ENCODE measurements around the gene MX2.

Gene MX2

DNA sequence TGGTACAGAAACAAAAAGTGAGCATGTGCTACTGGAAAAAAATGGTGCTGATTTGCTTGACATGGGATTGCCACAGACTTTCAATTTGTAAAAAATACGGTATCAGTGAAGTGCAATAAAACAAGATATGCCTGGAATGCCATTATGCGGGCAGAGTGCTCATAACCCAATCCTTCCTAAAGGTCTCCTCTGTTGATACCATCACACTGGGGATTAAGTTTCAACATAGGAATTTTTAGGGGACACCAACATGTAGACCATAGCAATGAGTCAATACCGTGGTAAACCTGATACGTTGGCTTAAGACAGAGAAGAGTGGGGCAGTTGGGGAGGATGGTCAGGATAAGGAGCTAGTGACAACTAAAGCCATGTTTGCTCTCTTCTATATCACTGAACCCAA, 84.8 kb downstream of the MX2 start:
- TF ChIP-seq, protein P1, sequence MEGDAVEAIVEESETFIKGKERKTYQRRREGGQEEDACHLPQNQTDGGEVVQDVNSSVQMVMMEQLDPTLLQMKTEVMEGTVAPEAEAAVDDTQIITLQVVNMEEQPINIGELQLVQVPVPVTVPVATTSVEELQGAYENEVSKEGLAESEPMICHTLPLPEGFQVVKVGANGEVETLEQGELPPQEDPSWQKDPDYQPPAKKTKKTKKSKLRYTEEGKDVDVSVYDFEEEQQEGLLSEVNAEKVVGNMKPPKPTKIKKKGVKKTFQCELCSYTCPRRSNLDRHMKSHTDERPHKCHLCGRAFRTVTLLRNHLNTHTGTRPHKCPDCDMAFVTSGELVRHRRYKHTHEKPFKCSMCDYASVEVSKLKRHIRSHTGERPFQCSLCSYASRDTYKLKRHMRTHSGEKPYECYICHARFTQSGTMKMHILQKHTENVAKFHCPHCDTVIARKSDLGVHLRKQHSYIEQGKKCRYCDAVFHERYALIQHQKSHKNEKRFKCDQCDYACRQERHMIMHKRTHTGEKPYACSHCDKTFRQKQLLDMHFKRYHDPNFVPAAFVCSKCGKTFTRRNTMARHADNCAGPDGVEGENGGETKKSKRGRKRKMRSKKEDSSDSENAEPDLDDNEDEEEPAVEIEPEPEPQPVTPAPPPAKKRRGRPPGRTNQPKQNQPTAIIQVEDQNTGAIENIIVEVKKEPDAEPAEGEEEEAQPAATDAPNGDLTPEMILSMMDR (IDR thresholded peaks at IDR 0.05; ENCODE audit: low read depth, low read length), result no peak
- DNase-seq (ENCODE audit: extremely low read depth, low read depth), result no peak

DNA sequence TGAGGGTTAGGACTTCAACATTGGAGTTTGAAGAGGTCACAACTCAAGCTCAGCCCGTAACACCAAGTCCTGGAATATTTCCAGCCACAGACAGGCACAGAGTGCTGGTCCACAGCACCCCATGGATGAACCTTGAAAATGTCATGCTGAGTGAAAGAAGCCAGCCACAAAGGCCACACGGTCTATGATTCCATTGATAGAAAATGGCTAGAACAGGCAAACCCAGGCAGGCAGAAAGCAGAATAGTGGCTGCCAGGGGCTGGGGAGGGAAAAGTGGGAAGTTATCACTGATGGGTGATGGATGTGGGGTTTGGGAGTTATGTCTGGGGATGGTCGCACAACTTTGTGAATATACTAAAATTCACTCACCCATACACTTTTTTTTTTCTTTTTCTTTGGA, 85.5 kb downstream of the MX2 start:
- DNase-seq (ENCODE audit: extremely low read depth, low read depth), result no peak
- TF ChIP-seq, protein P1 (IDR thresholded peaks at IDR 0.05; ENCODE audit: low read depth, low read length), result no peak

DNA sequence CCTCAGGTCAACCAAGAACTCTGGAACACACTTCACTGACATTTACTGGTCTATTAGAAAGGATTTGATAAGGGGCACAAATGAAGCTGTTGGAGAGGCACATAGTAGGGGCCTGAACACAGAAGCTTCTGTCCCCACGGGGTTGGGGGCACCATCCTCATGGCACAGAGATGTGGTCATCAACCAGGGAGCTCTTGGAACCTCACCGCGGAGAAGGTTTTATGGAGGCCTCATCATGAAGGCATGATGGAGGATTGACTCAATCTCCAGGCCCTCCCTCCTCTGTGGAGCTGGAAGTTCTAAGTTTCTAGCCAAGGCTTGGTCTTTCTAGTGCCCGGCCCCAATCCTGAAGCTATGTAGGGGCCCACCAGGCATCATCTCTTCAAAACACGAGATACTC, 87.8 kb downstream of the MX2 start:
- DNase-seq (ENCODE audit: extremely low read depth, low read depth), result no peak
- TF ChIP-seq, protein P1 (IDR thresholded peaks at IDR 0.05; ENCODE audit: low read depth, low read length), result no peak

DNA sequence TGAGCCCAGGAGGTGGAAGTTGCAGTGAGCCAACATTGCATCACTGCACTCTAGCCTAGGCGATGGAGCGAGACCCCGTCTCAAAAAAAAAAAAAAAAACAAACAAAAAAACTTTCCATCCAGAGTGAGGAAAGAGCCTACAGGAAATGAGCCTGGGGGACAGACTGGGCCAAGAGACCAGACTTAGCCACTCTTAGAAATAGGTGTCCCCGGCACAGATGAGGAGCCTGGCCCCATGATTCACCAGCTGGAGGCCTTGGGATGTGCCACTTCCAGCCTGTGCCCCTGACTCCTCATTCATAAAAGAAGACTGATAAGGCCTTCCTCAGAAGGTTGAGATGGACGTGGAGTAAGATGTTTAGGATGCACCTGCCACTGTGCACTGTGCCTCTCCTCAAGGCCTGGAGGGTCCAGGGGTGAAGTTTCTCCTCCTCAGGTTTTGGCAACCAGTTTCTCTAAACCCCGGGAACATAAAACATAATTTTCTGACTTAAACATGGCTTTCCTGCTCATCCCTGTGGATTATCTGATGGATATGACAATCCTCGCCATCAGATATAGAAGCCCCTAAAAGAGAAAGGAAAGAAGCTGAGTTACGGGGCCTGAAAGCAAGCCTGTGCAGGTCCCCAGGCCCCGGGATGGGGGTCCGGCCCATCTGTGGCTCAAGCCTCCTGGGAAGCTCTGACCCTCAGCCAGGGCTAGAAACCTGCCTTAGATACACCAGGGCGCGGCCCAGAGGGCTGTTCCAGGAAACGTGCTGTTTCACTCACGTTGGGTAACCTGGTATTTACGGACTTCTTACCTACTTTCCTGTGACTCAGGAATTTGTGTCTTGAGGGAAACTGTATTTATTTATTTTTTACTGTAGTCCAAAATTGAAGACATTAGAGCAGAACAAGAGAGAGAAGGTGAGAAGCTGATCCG, 90.2 kb downstream of the MX2 start:
- DNase-seq (ENCODE audit: extremely low read depth, low read depth), result no peak
- TF ChIP-seq, protein P1 (IDR thresholded peaks at IDR 0.05; ENCODE audit: low read depth, low read length), result no peak

DNA sequence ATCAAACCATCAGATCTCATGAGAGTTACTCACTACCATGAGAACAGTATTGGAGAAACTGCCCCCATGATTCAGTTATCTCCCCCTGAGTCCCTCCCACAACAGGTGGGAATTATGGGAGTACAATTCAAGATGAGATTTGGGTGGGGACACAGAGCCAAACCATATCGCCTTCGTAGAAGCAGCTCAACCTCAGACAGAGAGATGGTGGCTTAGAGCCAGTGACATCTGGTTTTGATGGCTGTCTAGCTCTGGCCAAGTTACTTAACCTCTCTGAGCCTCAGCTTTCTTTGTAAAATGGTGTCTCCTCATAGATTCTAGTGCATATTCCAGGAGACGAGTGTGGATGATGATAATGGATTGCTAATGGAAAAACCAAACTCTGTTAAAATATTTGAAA, 91.4 kb downstream of the MX2 start:
- DNase-seq (ENCODE audit: extremely low read depth, low read depth), result no peak
- TF ChIP-seq, protein P1 (IDR thresholded peaks at IDR 0.05; ENCODE audit: low read depth, low read length), result no peak

DNA sequence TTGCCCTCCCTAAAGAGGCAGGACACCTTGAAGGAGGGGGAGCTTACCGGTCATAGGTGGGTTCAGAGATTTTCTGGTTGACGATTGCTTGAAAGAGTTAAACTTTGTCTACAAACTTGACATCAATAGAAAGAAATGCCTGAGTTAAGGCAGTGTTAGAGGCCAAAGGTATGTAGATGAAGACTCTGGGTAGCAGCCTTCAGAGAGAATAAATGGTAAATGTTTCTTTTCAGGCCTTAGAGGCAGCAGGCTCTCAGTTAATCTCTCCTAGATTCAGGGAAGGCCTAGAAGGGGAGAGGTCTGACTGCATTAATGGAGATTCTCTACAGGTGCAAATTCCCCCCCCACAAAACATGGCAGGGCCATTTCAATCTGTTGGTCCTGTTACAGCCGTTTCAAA, 91.9 kb downstream of the MX2 start:
- TF ChIP-seq, protein P1 (IDR thresholded peaks at IDR 0.05; ENCODE audit: low read depth, low read length), result no peak
- DNase-seq (ENCODE audit: extremely low read depth, low read depth), result no peak

DNA sequence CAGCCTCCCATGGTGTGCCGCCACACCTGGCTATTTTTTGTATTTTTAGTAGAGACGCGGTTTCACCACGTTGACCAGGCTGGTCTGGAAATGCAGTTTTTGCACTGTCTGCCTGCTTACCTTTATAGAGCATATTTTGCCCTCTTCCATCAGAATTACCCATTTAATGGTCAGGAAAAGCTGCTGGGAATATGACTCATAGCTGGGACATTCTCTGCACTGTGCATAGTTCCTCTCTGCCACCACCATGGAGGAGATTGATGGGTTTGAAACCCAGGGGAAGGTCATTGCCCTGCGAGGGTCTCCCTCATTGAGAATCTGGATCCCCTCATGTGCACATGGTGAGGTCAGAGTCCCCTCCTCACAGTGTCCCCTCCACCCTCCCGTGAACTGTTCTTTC, 96.3 kb downstream of the MX2 start:
- DNase-seq (ENCODE audit: extremely low read depth, low read depth), result no peak
- TF ChIP-seq, protein P1 (IDR thresholded peaks at IDR 0.05; ENCODE audit: low read depth, low read length), result no peak

Measured in AG09319 (cell line).